Spleen (tissue), 7 donors: ENCODE data around the gene LRRC52.

Experiments
- POLR2A ChIP-seq, 3 donors: fragments of 450-650 bp; IDR thresholded peaks; one replicate each; pipeline ENCODE4 v1.5.1; 2017; ENCODE audit warnings: antibody characterized with exemption in 3 of 3, mild to moderate bottlenecking in 1 of 3
- TF ChIP-seq, protein P1 (sequence below), 11 experiments: fragments of 200-600 bp in 7 of 11; fragments of 450-650 bp in 4 of 11; sonication (generic) in 4 of 11; IDR thresholded peaks in 8 of 11; conservative IDR thresholded peaks in 3 of 11; 1 replicate in 7 of 11; 2 replicates in 4 of 11; pipeline versions ENCODE4 v1.4.0 to v1.8.0; 2016 to 2021; ENCODE audit warnings: antibody characterized with exemption in 11 of 11, inconsistent platforms in 4 of 11, mild to moderate bottlenecking in 1 of 11
- donor health status: DM: no; HTN: no; CAD: no; lungs with moderate emphysema.
- donor health status: DM: no; HTN: no; CAD: no.
- donor health status: DM: no; HTN: no; CAD: no.

DNA sequence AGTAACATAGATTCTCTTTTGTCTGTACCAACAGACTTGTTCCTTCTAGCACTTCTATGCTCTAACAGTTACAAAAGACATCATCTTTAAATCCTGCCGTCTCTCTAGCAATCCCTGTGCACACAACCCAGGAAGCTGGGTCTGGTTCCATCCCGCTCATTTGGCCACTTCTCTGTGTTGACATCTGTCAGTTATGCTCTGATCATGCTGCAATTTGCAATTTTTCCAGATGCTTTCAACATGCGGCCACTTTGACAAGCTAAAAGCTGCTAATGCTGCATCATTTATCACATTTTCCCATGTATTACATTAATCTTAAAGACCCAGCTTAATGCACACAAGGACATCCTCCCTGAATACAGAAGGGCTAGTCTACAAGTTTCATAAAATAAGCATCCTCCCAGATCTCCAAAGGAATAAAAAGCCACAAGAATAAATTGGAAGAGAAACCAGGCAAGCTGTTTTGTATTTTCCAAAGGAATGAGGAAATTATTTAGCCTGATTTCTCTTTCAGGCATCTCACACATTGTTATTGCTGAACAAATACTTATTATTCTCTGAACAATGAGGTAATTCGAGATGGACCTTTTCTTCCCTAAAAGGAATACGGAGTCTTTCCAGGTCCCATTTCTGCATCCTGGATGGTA is 19.0 kb upstream of the LRRC52 start:
- TF ChIP-seq, protein P1, sequence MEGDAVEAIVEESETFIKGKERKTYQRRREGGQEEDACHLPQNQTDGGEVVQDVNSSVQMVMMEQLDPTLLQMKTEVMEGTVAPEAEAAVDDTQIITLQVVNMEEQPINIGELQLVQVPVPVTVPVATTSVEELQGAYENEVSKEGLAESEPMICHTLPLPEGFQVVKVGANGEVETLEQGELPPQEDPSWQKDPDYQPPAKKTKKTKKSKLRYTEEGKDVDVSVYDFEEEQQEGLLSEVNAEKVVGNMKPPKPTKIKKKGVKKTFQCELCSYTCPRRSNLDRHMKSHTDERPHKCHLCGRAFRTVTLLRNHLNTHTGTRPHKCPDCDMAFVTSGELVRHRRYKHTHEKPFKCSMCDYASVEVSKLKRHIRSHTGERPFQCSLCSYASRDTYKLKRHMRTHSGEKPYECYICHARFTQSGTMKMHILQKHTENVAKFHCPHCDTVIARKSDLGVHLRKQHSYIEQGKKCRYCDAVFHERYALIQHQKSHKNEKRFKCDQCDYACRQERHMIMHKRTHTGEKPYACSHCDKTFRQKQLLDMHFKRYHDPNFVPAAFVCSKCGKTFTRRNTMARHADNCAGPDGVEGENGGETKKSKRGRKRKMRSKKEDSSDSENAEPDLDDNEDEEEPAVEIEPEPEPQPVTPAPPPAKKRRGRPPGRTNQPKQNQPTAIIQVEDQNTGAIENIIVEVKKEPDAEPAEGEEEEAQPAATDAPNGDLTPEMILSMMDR (IDR thresholded peaks at IDR 0.05 in 8 of 11, conservative IDR thresholded peaks at IDR 0.05 in 3 of 11): no peak
- TF ChIP-seq POLR2A (IDR thresholded peaks at IDR 0.05): no peak
